GM12891 (cell line): Measurements from ENCODE around the gene CYTH1.

Source experiments
- POLR2A ChIP-seq: IDR thresholded peaks from 2 replicates; pipeline ENCODE4 v1.6.1; 2011; ENCODE audit warnings: low read depth, low read length, control low read depth
- POLR2AphosphoS5 ChIP-seq: IDR thresholded peaks from 2 replicates; pipeline ENCODE4 v1.6.1; 2011; ENCODE audit warnings: low read depth, low read length, control low read depth
- POU2F2 ChIP-seq: IDR thresholded peaks from 2 replicates; pipeline ENCODE4 v1.6.1; 2011; ENCODE audit warnings: low read depth, mild to moderate bottlenecking, control low read depth, low read length, moderate library complexity
- SPI1 ChIP-seq: IDR thresholded peaks from 2 replicates; pipeline ENCODE4 v1.6.1; 2011; ENCODE audit warnings: low read depth, low read length, control low read depth
- TAF1 ChIP-seq: IDR thresholded peaks from 2 replicates; pipeline ENCODE4 v1.6.1; 2011; ENCODE audit warnings: low read depth, low read length, control low read depth

DNA sequence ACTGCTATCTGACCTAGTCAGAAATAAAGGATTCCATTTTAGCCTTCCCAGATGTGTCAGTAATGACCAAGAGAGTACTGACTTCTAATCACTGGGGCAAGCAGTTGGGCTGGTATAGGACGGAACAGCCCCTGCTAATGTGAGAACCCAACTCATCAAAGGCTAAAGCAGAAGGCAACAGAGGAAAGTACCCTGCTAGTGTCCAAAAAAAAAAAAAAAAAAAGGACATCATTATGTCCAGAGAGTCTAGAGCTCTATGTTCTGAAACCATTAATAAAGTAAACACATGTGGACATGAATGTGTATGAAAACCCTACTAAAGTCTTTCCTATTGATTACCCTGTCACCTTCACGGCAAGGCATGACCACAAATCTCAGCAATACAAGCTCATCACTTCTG is 85.0 kb downstream of the CYTH1 start:
- TF ChIP-seq POLR2A, result no peak; the same call in 1 of the 2 replicates
- no peak for TF ChIP-seq POLR2AphosphoS5
- no peak for TF ChIP-seq TAF1
- no peak for TF ChIP-seq SPI1
- no peak for TF ChIP-seq POU2F2
